ENCODE measurements around the gene MEF2C. TPM values are rescaled to one million over a fixed set of nuclear protein-coding genes. Genes with fewer than 3 reads are reported as not detected.

The MEF2C gene
- total RNA-seq, 1 donor from 2014 or later, result 464 TPM

- peak overlapping the region; percentile 38 for H3K27ac ChIP-seq (ENCODE audit: low read depth, low read length)
These were observed 121.0 kb downstream of the MEF2C start for GRCh38 chr5:88761939-88762338.

GRCh38 chr5:88761269-88761850 lies 121.6 kb downstream of the MEF2C start:
- Histone ChIP-seq H3K9ac (ENCODE audit: low read depth in 1 of 3, low read length in 3 of 3) (no peak overlapping the region), H3K9me3 (ENCODE audit: control insufficient read depth in 3 of 3, low read length in 3 of 3) (no peaks in the 10 kb centered on the region), H3K27ac (ENCODE audit: low read depth, low read length) (peak overlapping the region; percentile 38), H3K36me3 (ENCODE audit: control insufficient read depth in 3 of 3, insufficient read depth in 3 of 3, low read length in 3 of 3) (peaks cover 18 to 24% (median 18%) of the 10 kb centered on the region in 3 donors), H3K27me3 (ENCODE audit: control insufficient read depth in 3 of 3, insufficient read depth in 3 of 3, low read length in 3 of 3) (no peaks in the 10 kb centered on the region), H3K4me1 (ENCODE audit: control insufficient read depth in 3 of 3, insufficient read depth in 3 of 3, low read length in 3 of 3) (peaks cover 0 to 7% (median 0%) of the 10 kb centered on the region in 3 donors), H3K4me3 (ENCODE audit: low read length in 3 of 3) (no peak overlapping the region)

More at GRCh38 chr5:88761939-88762338, 121.0 kb downstream of the MEF2C start:
- Histone ChIP-seq H3K4me3 (ENCODE audit: low read length in 3 of 3) (no peak overlapping the region), H3K4me1 (ENCODE audit: control insufficient read depth in 3 of 3, insufficient read depth in 3 of 3, low read length in 3 of 3) (peaks cover 0 to 6% (median 0%) of the 10 kb centered on the region in 3 donors), H3K9me3 (ENCODE audit: control insufficient read depth in 3 of 3, low read length in 3 of 3) (no peaks in the 10 kb centered on the region), H3K36me3 (ENCODE audit: control insufficient read depth in 3 of 3, insufficient read depth in 3 of 3, low read length in 3 of 3) (peaks cover 18 to 26% (median 18%) of the 10 kb centered on the region in 3 donors), H3K27me3 (ENCODE audit: control insufficient read depth in 3 of 3, insufficient read depth in 3 of 3, low read length in 3 of 3) (no peaks in the 10 kb centered on the region), H3K9ac (ENCODE audit: low read depth in 1 of 3, low read length in 3 of 3) (no peak overlapping the region)

- Histone ChIP-seq H3K27ac (ENCODE audit: low read depth, low read length) (no peak overlapping the region), H3K4me1 (ENCODE audit: control insufficient read depth in 3 of 3, insufficient read depth in 3 of 3, low read length in 3 of 3) (peaks cover 0 to 7% (median 0%) of the 10 kb centered on the region in 3 donors), H3K27me3 (ENCODE audit: control insufficient read depth in 3 of 3, insufficient read depth in 3 of 3, low read length in 3 of 3) (no peaks in the 10 kb centered on the region), H3K4me3 (ENCODE audit: low read length in 3 of 3) (no peak overlapping the region), H3K9me3 (ENCODE audit: control insufficient read depth in 3 of 3, low read length in 3 of 3) (no peaks in the 10 kb centered on the region), H3K36me3 (ENCODE audit: control insufficient read depth in 3 of 3, insufficient read depth in 3 of 3, low read length in 3 of 3) (peaks cover 14 to 24% (median 18%) of the 10 kb centered on the region in 3 donors), H3K9ac (ENCODE audit: low read depth in 1 of 3, low read length in 3 of 3) (no peak overlapping the region)
These were observed 122.5 kb downstream of the MEF2C start for GRCh38 chr5:88760527-88760926.

- Histone ChIP-seq H3K27ac (ENCODE audit: low read depth, low read length) (no peak overlapping the region), H3K36me3 (ENCODE audit: control insufficient read depth in 3 of 3, insufficient read depth in 3 of 3, low read length in 3 of 3) (peaks cover 13 to 24% (median 21%) of the 10 kb centered on the region in 3 donors), H3K9ac (ENCODE audit: low read depth in 1 of 3, low read length in 3 of 3) (no peak overlapping the region), H3K4me3 (ENCODE audit: low read length in 3 of 3) (no peak overlapping the region), H3K27me3 (ENCODE audit: control insufficient read depth in 3 of 3, insufficient read depth in 3 of 3, low read length in 3 of 3) (no peaks in the 10 kb centered on the region), H3K4me1 (ENCODE audit: control insufficient read depth in 3 of 3, insufficient read depth in 3 of 3, low read length in 3 of 3) (peaks cover 0 to 7% (median 0%) of the 10 kb centered on the region in 3 donors), H3K9me3 (ENCODE audit: control insufficient read depth in 3 of 3, low read length in 3 of 3) (no peaks in the 10 kb centered on the region)
These were observed 124.4 kb downstream of the MEF2C start for GRCh38 chr5:88758591-88758990.

GRCh38 chr5:88758184-88758583 lies 124.8 kb downstream of the MEF2C start:
- H3K4me3 ChIP-seq (ENCODE audit: low read length in 3 of 3), result no peak overlapping the region
- no peak overlapping the region for H3K9ac ChIP-seq (ENCODE audit: low read depth in 1 of 3, low read length in 3 of 3)
- H3K4me1 ChIP-seq (ENCODE audit: control insufficient read depth in 3 of 3, insufficient read depth in 3 of 3, low read length in 3 of 3), result peaks cover 0 to 7% (median 0%) of the 10 kb centered on the region in 3 donors
- H3K9me3 ChIP-seq (ENCODE audit: control insufficient read depth in 3 of 3, low read length in 3 of 3), result no peaks in the 10 kb centered on the region
- H3K27ac ChIP-seq (ENCODE audit: low read depth, low read length), result no peak overlapping the region
- H3K27me3 ChIP-seq (ENCODE audit: control insufficient read depth in 3 of 3, insufficient read depth in 3 of 3, low read length in 3 of 3), result no peaks in the 10 kb centered on the region
- peaks cover 13 to 24% (median 21%) of the 10 kb centered on the region in 3 donors for H3K36me3 ChIP-seq (ENCODE audit: control insufficient read depth in 3 of 3, insufficient read depth in 3 of 3, low read length in 3 of 3)

GRCh38 chr5:88756953-88757352 lies 126.0 kb downstream of the MEF2C start:
- Histone ChIP-seq H3K27ac (ENCODE audit: low read depth, low read length) (no peak overlapping the region), H3K4me3 (ENCODE audit: low read length in 3 of 3) (no peak overlapping the region), H3K36me3 (ENCODE audit: control insufficient read depth in 3 of 3, insufficient read depth in 3 of 3, low read length in 3 of 3) (peaks cover 14 to 30% (median 21%) of the 10 kb centered on the region in 3 donors), H3K4me1 (ENCODE audit: control insufficient read depth in 3 of 3, insufficient read depth in 3 of 3, low read length in 3 of 3) (peaks cover 0 to 7% (median 0%) of the 10 kb centered on the region in 3 donors), H3K9ac (ENCODE audit: low read depth in 1 of 3, low read length in 3 of 3) (no peak overlapping the region), H3K27me3 (ENCODE audit: control insufficient read depth in 3 of 3, insufficient read depth in 3 of 3, low read length in 3 of 3) (no peaks in the 10 kb centered on the region), H3K9me3 (ENCODE audit: control insufficient read depth in 3 of 3, low read length in 3 of 3) (no peaks in the 10 kb centered on the region)

GRCh38 chr5:88748666-88749065 lies 134.3 kb downstream of the MEF2C start:
- Histone ChIP-seq H3K27ac (ENCODE audit: low read depth, low read length) (no peak overlapping the region), H3K4me1 (ENCODE audit: control insufficient read depth in 3 of 3, insufficient read depth in 3 of 3, low read length in 3 of 3) (peaks cover 20 to 29% (median 25%) of the 10 kb centered on the region in 3 donors), H3K9ac (ENCODE audit: low read depth in 1 of 3, low read length in 3 of 3) (no peak overlapping the region), H3K36me3 (ENCODE audit: control insufficient read depth in 3 of 3, insufficient read depth in 3 of 3, low read length in 3 of 3) (peaks cover 10 to 27% (median 25%) of the 10 kb centered on the region in 3 donors), H3K27me3 (ENCODE audit: control insufficient read depth in 3 of 3, insufficient read depth in 3 of 3, low read length in 3 of 3) (no peaks in the 10 kb centered on the region), H3K4me3 (ENCODE audit: low read length in 3 of 3) (no peak overlapping the region), H3K9me3 (ENCODE audit: control insufficient read depth in 3 of 3, low read length in 3 of 3) (no peaks in the 10 kb centered on the region)

GRCh38 chr5:88746438-88746882 lies 136.5 kb downstream of the MEF2C start:
- peaks cover 29 to 34% (median 29%) of the 10 kb centered on the region in 3 donors for H3K4me1 ChIP-seq (ENCODE audit: control insufficient read depth in 3 of 3, insufficient read depth in 3 of 3, low read length in 3 of 3)
- H3K4me3 ChIP-seq (ENCODE audit: low read length in 3 of 3), result no peak overlapping the region
- H3K9ac ChIP-seq (ENCODE audit: low read depth in 1 of 3, low read length in 3 of 3), result no peak overlapping the region
- H3K27ac ChIP-seq (ENCODE audit: low read depth, low read length), result peak overlapping the region; percentile 68
- no peaks in the 10 kb centered on the region for H3K9me3 ChIP-seq (ENCODE audit: control insufficient read depth in 3 of 3, low read length in 3 of 3)
- peaks cover 6 to 20% (median 17%) of the 10 kb centered on the region in 3 donors for H3K36me3 ChIP-seq (ENCODE audit: control insufficient read depth in 3 of 3, insufficient read depth in 3 of 3, low read length in 3 of 3)
- no peaks in the 10 kb centered on the region for H3K27me3 ChIP-seq (ENCODE audit: control insufficient read depth in 3 of 3, insufficient read depth in 3 of 3, low read length in 3 of 3)

GRCh38 chr5:88745093-88745696 lies 137.8 kb downstream of the MEF2C start:
- H3K9ac ChIP-seq (ENCODE audit: low read depth in 1 of 3, low read length in 3 of 3), result no peak overlapping the region
- no peaks in the 10 kb centered on the region for H3K27me3 ChIP-seq (ENCODE audit: control insufficient read depth in 3 of 3, insufficient read depth in 3 of 3, low read length in 3 of 3)
- H3K4me3 ChIP-seq (ENCODE audit: low read length in 3 of 3), result no peak overlapping the region
- H3K36me3 ChIP-seq (ENCODE audit: control insufficient read depth in 3 of 3, insufficient read depth in 3 of 3, low read length in 3 of 3), result peaks cover 0 to 12% (median 10%) of the 10 kb centered on the region in 3 donors
- H3K4me1 ChIP-seq (ENCODE audit: control insufficient read depth in 3 of 3, insufficient read depth in 3 of 3, low read length in 3 of 3), result peaks cover 37 to 39% (median 37%) of the 10 kb centered on the region in 3 donors
- no peak overlapping the region for H3K27ac ChIP-seq (ENCODE audit: low read depth, low read length)
- no peaks in the 10 kb centered on the region for H3K9me3 ChIP-seq (ENCODE audit: control insufficient read depth in 3 of 3, low read length in 3 of 3)

- peaks cover 34 to 43% (median 42%) of the 10 kb centered on the region in 3 donors for H3K4me1 ChIP-seq (ENCODE audit: control insufficient read depth in 3 of 3, insufficient read depth in 3 of 3, low read length in 3 of 3)
- no peaks in the 10 kb centered on the region for H3K9me3 ChIP-seq (ENCODE audit: control insufficient read depth in 3 of 3, low read length in 3 of 3)
- H3K4me3 ChIP-seq (ENCODE audit: low read length in 3 of 3), result peak overlapping the region in 1 of 3 donors; percentile 5
- no peaks in the 10 kb centered on the region for H3K27me3 ChIP-seq (ENCODE audit: control insufficient read depth in 3 of 3, insufficient read depth in 3 of 3, low read length in 3 of 3)
- H3K9ac ChIP-seq (ENCODE audit: low read depth in 1 of 3, low read length in 3 of 3), result no peak overlapping the region
- H3K27ac ChIP-seq (ENCODE audit: low read depth, low read length), result peak overlapping the region; percentile 22
- peaks cover 4 to 14% (median 6%) of the 10 kb centered on the region in 3 donors for H3K36me3 ChIP-seq (ENCODE audit: control insufficient read depth in 3 of 3, insufficient read depth in 3 of 3, low read length in 3 of 3)
These were observed 139.7 kb downstream of the MEF2C start for GRCh38 chr5:88743231-88743834.
